Omental fat pad (tissue), 4 donors: ENCODE data around the gene RNF111. TPM values are rescaled to one million over a fixed set of nuclear protein-coding genes. Genes with fewer than 3 reads are reported as not detected.
"Not testable (repeated sequence)": the region's sequence is repeated elsewhere in the genome, so short reads cannot be mapped to it uniquely, and the experiment has no call there.

Source experiments
- ATAC-seq: fragments of 150-250 bp; one replicate; pipeline ENCODE4 v1.9.1; 2016; ENCODE audit warnings: mild to moderate bottlenecking, moderate library complexity; ENCODE audit not compliant: low FRiP score
- DNase-seq: peaks from one replicate; pipeline ENCODE4 v3.0.0-alpha.2; 2019; ENCODE audit warnings: low spot score
- total RNA-seq, 4 donors: library from RNA; depleted of rRNA; stranded (reverse); fragments of >200 nt; gene quantifications; one replicate each; pipeline ENCODE4 v1.1.0, GENCODE V29; 2016
- TF ChIP-seq, protein P1 (sequence below), 3 donors: fragments of 450-650 bp; IDR thresholded peaks; one replicate each; pipeline ENCODE4 v1.5.1; 2016 to 2017; ENCODE audit warnings: antibody characterized with exemption in 3 of 3, mild to moderate bottlenecking in 3 of 3, moderate library complexity in 2 of 3

Gene RNF111
- total RNA-seq, 4 donors from 2014 or later = 15.4 to 28.7 (median 24.1) TPM

DNA sequence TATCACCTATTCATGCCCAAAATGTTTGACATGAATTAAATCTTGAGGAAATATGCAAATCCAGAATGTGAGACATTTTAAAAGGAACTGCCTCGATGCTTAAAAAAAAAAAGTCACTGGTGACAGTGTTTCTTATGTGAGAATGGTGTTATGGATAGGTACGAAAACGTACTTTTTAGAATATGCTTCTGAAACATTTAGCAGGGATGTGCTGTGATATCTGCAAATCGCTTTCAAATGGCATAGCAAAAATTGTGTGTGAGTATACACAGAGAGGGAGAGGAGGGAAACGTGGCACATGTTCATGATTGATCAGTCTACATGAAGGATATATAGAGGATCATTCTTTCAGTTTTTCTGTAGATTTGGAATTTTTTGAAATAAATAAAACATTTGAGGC is 133.5 kb downstream of the RNF111 start:
- ATAC-seq (no peak), DNase-seq (no peak)
- TF ChIP-seq, protein P1, sequence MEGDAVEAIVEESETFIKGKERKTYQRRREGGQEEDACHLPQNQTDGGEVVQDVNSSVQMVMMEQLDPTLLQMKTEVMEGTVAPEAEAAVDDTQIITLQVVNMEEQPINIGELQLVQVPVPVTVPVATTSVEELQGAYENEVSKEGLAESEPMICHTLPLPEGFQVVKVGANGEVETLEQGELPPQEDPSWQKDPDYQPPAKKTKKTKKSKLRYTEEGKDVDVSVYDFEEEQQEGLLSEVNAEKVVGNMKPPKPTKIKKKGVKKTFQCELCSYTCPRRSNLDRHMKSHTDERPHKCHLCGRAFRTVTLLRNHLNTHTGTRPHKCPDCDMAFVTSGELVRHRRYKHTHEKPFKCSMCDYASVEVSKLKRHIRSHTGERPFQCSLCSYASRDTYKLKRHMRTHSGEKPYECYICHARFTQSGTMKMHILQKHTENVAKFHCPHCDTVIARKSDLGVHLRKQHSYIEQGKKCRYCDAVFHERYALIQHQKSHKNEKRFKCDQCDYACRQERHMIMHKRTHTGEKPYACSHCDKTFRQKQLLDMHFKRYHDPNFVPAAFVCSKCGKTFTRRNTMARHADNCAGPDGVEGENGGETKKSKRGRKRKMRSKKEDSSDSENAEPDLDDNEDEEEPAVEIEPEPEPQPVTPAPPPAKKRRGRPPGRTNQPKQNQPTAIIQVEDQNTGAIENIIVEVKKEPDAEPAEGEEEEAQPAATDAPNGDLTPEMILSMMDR (IDR thresholded peaks at IDR 0.05) = no peak

GRCh38 chr15:59124261-59124660 is 136.8 kb downstream of the RNF111 start:
- TF ChIP-seq, protein P1 (IDR thresholded peaks at IDR 0.05) = no peak
- no peak for ATAC-seq

GRCh38 chr15:59125683-59126082 is 138.2 kb downstream of the RNF111 start:
- DNase-seq, ATAC-seq: not testable (repeated sequence)

More at GRCh38 chr15:59124261-59124660, 136.8 kb downstream of the RNF111 start:
- DNase-seq = no peak

- DNase-seq, ATAC-seq: not testable (repeated sequence)
These were observed 139.8 kb downstream of the RNF111 start for GRCh38 chr15:59127255-59127654.

GRCh38 chr15:59131456-59131855 is 144.0 kb downstream of the RNF111 start:
- DNase-seq (no peak), ATAC-seq (no peak)
- TF ChIP-seq, protein P1 (IDR thresholded peaks at IDR 0.05) = no peak

GRCh38 chr15:59131969-59132562 is 144.6 kb downstream of the RNF111 start:
- no peak for ATAC-seq
- TF ChIP-seq, protein P1 (IDR thresholded peaks at IDR 0.05) = no peak

GRCh38 chr15:59133929-59134427 is 146.5 kb downstream of the RNF111 start:
- TF ChIP-seq, protein P1 (IDR thresholded peaks at IDR 0.05) = no peak

More at GRCh38 chr15:59131969-59132562, 144.6 kb downstream of the RNF111 start:
- no peak for DNase-seq

GRCh38 chr15:59137566-59137965 is 150.1 kb downstream of the RNF111 start:
- ATAC-seq (no peak), DNase-seq (no peak)
- TF ChIP-seq, protein P1 (IDR thresholded peaks at IDR 0.05) = no peak

More at GRCh38 chr15:59133929-59134427, 146.5 kb downstream of the RNF111 start:
- no peak for DNase-seq
- ATAC-seq = no peak
